ENCODE measurements around the gene FAM83C. TPM values are rescaled to one million over a fixed set of nuclear protein-coding genes. Genes with fewer than 3 reads are reported as not detected.
"Not testable (repeated sequence)": the region's sequence is repeated elsewhere in the genome, so short reads cannot be mapped to it uniquely, and the experiment has no call there.

FAM83C gene
- total RNA-seq, 1 experiment from 2014 or later = not detected

GRCh38 chr20:35264755-35265154, 27.5 kb downstream of the FAM83C start:
- Histone ChIP-seq H3K4me1 (ENCODE audit: insufficient read depth, low read length, poor library complexity, severe bottlenecking) (no peaks in the 10 kb centered on the region), H3K27ac (ENCODE audit: low read depth, low read length, poor library complexity, severe bottlenecking) (no peak overlapping the region), H3K4me3 (ENCODE audit: low read depth, low read length, poor library complexity, severe bottlenecking) (no peak overlapping the region), H3K36me3 (ENCODE audit: insufficient read depth, low read length, poor library complexity, severe bottlenecking) (no peaks in the 10 kb centered on the region), H3K9me3 (ENCODE audit: low read depth, low read length, poor library complexity, severe bottlenecking) (no peaks in the 10 kb centered on the region), H3K27me3 (replicated peaks; ENCODE audit: insufficient read depth, low read depth, low read length, poor library complexity) (no peaks in the 10 kb centered on the region)
- no peak for DNase-seq (ENCODE audit: low spot score)
- no TSS peak for BruUV-seq (replicated peaks)
- no peak for TF ChIP-seq CTCF (conservative IDR thresholded peaks at IDR 0.05; ENCODE audit: low read depth, low read length)
- TF ChIP-seq EZH2 (IDR thresholded peaks at IDR 0.05; ENCODE audit: borderline replicate concordance, low read depth, low read length, poor library complexity, severe bottlenecking) = no peak
- ChIA-PET CTCF (interaction anchor here (0.6 kb wide), 1 partner anchor 145 kb away, joined by 14 read pairs; no protein-coding TSS in a partner anchor), POLR2A (ENCODE audit: low non-redundant PET) (no interaction called here)
- intact Hi-C loops (cut with micrococcal nuclease; ENCODE audit: unreplicated experiment) = loop anchor here (5.0 kb wide), 1 partner anchor 432 kb away; no protein-coding TSS in a partner anchor

- H3K4me3 ChIP-seq (ENCODE audit: low read depth, low read length, poor library complexity, severe bottlenecking) = no peak overlapping the region
- H3K27ac ChIP-seq (ENCODE audit: low read depth, low read length, poor library complexity, severe bottlenecking) = no peak overlapping the region
- ChIA-PET CTCF (no interaction called here), POLR2A (ENCODE audit: low non-redundant PET) (no interaction called here)
- no peaks in the 10 kb centered on the region for H3K36me3 ChIP-seq (ENCODE audit: insufficient read depth, low read length, poor library complexity, severe bottlenecking)
- TF ChIP-seq CTCF (conservative IDR thresholded peaks at IDR 0.05; ENCODE audit: low read depth, low read length) (no peak), EZH2 (IDR thresholded peaks at IDR 0.05; ENCODE audit: borderline replicate concordance, low read depth, low read length, poor library complexity, severe bottlenecking) (no peak)
- no peak for DNase-seq (ENCODE audit: low spot score)
- H3K9me3 ChIP-seq (ENCODE audit: low read depth, low read length, poor library complexity, severe bottlenecking) = no peaks in the 10 kb centered on the region
- intact Hi-C loops (cut with micrococcal nuclease; ENCODE audit: unreplicated experiment) = no loop called here
- no peaks in the 10 kb centered on the region for H3K27me3 ChIP-seq (replicated peaks; ENCODE audit: insufficient read depth, low read depth, low read length, poor library complexity)
- BruUV-seq (replicated peaks) = no TSS peak
- H3K4me1 ChIP-seq (ENCODE audit: insufficient read depth, low read length, poor library complexity, severe bottlenecking) = no peaks in the 10 kb centered on the region
These were observed 28.5 kb downstream of the FAM83C start for GRCh38 chr20:35263532-35264341.

- H3K27ac ChIP-seq (ENCODE audit: low read depth, low read length, poor library complexity, severe bottlenecking); H3K36me3 ChIP-seq (ENCODE audit: insufficient read depth, low read length, poor library complexity, severe bottlenecking); BruUV-seq (replicated peaks); H3K27me3 ChIP-seq (replicated peaks; ENCODE audit: insufficient read depth, low read depth, low read length, poor library complexity); H3K9me3 ChIP-seq (ENCODE audit: low read depth, low read length, poor library complexity, severe bottlenecking); intact Hi-C loops (cut with micrococcal nuclease; ENCODE audit: unreplicated experiment); POLR2A ChIA-PET (ENCODE audit: low non-redundant PET); DNase-seq (ENCODE audit: low spot score); CTCF ChIA-PET; H3K4me1 ChIP-seq (ENCODE audit: insufficient read depth, low read length, poor library complexity, severe bottlenecking); H3K4me3 ChIP-seq (ENCODE audit: low read depth, low read length, poor library complexity, severe bottlenecking): not testable (repeated sequence)
These were observed 29.3 kb downstream of the FAM83C start for GRCh38 chr20:35262731-35263531.

- DNase-seq (ENCODE audit: low spot score); H3K36me3 ChIP-seq (ENCODE audit: insufficient read depth, low read length, poor library complexity, severe bottlenecking); H3K4me1 ChIP-seq (ENCODE audit: insufficient read depth, low read length, poor library complexity, severe bottlenecking); BruUV-seq (replicated peaks); CTCF ChIA-PET; H3K9me3 ChIP-seq (ENCODE audit: low read depth, low read length, poor library complexity, severe bottlenecking); POLR2A ChIA-PET (ENCODE audit: low non-redundant PET); intact Hi-C loops (cut with micrococcal nuclease; ENCODE audit: unreplicated experiment); H3K4me3 ChIP-seq (ENCODE audit: low read depth, low read length, poor library complexity, severe bottlenecking); H3K27me3 ChIP-seq (replicated peaks; ENCODE audit: insufficient read depth, low read depth, low read length, poor library complexity); H3K27ac ChIP-seq (ENCODE audit: low read depth, low read length, poor library complexity, severe bottlenecking): not testable (repeated sequence)
These were observed 29.9 kb downstream of the FAM83C start for GRCh38 chr20:35262321-35262720.

Measured in A673 (cell line).